Vagina (tissue), 2 donors: Measurements from ENCODE around the gene CCDC134. TPM values are rescaled to one million over a fixed set of nuclear protein-coding genes. Genes with fewer than 3 reads are reported as not detected.
A peak's percentile ranks its signal among the peaks of the same experiment; 100 is the strongest.

Experiments
- DNase-seq, 2 donors: peaks; one replicate each; pipeline ENCODE4 v3.0.0-alpha.2; 2017; ENCODE audit errors: extremely low spot score in 2 of 2
- H3K27ac ChIP-seq: fragments of 200-600 bp; sonication (generic); one replicate; pipeline ENCODE4 v1.5.1; 2019
- H3K27me3 ChIP-seq: fragments of 200-600 bp; sonication (generic); one replicate; pipeline ENCODE4 v1.5.1; 2019
- H3K36me3 ChIP-seq, 2 donors: fragments of 200-600 bp; sonication (generic); one replicate each; pipeline ENCODE4 v1.5.1; 2017 to 2019
- H3K4me1 ChIP-seq: fragments of 200-600 bp; sonication (generic); one replicate; pipeline ENCODE4 v1.5.1; 2019
- H3K4me3 ChIP-seq, 2 donors: fragments of 200-600 bp; sonication (generic); 1 replicate in 1 of 2; 2 replicates in 1 of 2; pipeline ENCODE4 v1.5.1; 2016 to 2019
- H3K9me3 ChIP-seq: fragments of 200-600 bp; sonication (generic); one replicate; pipeline ENCODE4 v1.5.1; 2019
- CTCF ChIP-seq, 3 experiments: fragments of 450-650 bp in 2 of 3; fragments of 200-600 bp in 1 of 3; sonication (generic) in 1 of 3; IDR thresholded peaks; one replicate each; pipeline ENCODE4 v1.5.1; 2017 to 2019; ENCODE audit warnings: antibody characterized with exemption in 3 of 3, mild to moderate bottlenecking in 2 of 3, moderate library complexity in 2 of 3
- POLR2A ChIP-seq, 2 donors: fragments of 450-650 bp; IDR thresholded peaks; one replicate each; pipeline ENCODE4 v1.6.1; 2017; ENCODE audit warnings: antibody characterized with exemption in 2 of 2, mild to moderate bottlenecking in 2 of 2, moderate library complexity in 2 of 2
- POLR2AphosphoS5 ChIP-seq, 2 donors: sonication (generic); formaldehyde crosslinking; IDR thresholded peaks; one replicate each; pipeline ENCODE4 v1.9.0; 2017; ENCODE audit warnings: antibody characterized with exemption in 2 of 2, mild to moderate bottlenecking in 2 of 2, low read depth in 1 of 2; ENCODE audit not compliant: insufficient read depth in 1 of 2
- intact Hi-C: fragments of 100-400 bp; cut with DNase I; formaldehyde crosslinking; loops from one replicate; pipeline ENCODE4 v1.15.1; 2023
- total RNA-seq: library from RNA; depleted of rRNA; stranded (reverse); fragments of >200 nt; gene quantifications from one replicate; pipeline ENCODE4 v1.2.3, GENCODE V29; 2016

The CCDC134 gene
- total RNA-seq, 1 donor from 2014 or later, result 8.8 TPM

- TF ChIP-seq POLR2A (IDR thresholded peaks at IDR 0.05), result no peak
- TF ChIP-seq POLR2AphosphoS5 (IDR thresholded peaks at IDR 0.05; ENCODE audit: insufficient read depth in 1 of 2, low read depth in 1 of 2), result no peak
- no peak for TF ChIP-seq CTCF (IDR thresholded peaks at IDR 0.05)
- peak overlapping the region; percentile 43 for H3K27ac ChIP-seq
- H3K27me3 ChIP-seq, result no peaks in the 10 kb centered on the region
- H3K4me1 ChIP-seq, result peaks cover 85% of the 10 kb centered on the region
- no peak for DNase-seq
- no peak overlapping the region for H3K4me3 ChIP-seq
- H3K9me3 ChIP-seq, result no peaks in the 10 kb centered on the region
- no peaks in the 10 kb centered on the region for H3K36me3 ChIP-seq
- intact Hi-C loops, result no loop called here
These were observed 40.7 kb downstream of the CCDC134 start for GRCh38 chr22:41841085-41841712.

GRCh38 chr22:41842996-41843970 lies 42.8 kb downstream of the CCDC134 start:
- H3K27ac ChIP-seq, result no peak overlapping the region
- no peak for DNase-seq
- intact Hi-C loops, result no loop called here

GRCh38 chr22:41844036-41844435 lies 43.6 kb downstream of the CCDC134 start:
- H3K27me3 ChIP-seq, result no peaks in the 10 kb centered on the region
- DNase-seq, result no peak
- no peaks in the 10 kb centered on the region for H3K9me3 ChIP-seq
- peak overlapping the region; percentile 27 for H3K27ac ChIP-seq
- H3K36me3 ChIP-seq, result no peaks in the 10 kb centered on the region
- TF ChIP-seq POLR2AphosphoS5 (IDR thresholded peaks at IDR 0.05; ENCODE audit: insufficient read depth in 1 of 2, low read depth in 1 of 2) (no peak), POLR2A (IDR thresholded peaks at IDR 0.05) (no peak), CTCF (IDR thresholded peaks at IDR 0.05) (no peak)
- no peak overlapping the region for H3K4me3 ChIP-seq
- intact Hi-C loops, result no loop called here
- H3K4me1 ChIP-seq, result peaks cover 100% of the 10 kb centered on the region

More at GRCh38 chr22:41842996-41843970, 42.8 kb downstream of the CCDC134 start:
- H3K27me3 ChIP-seq, result no peaks in the 10 kb centered on the region
- no peaks in the 10 kb centered on the region for H3K36me3 ChIP-seq
- peaks cover 100% of the 10 kb centered on the region for H3K4me1 ChIP-seq
- H3K9me3 ChIP-seq, result no peaks in the 10 kb centered on the region
- TF ChIP-seq CTCF (IDR thresholded peaks at IDR 0.05) (no peak), POLR2AphosphoS5 (IDR thresholded peaks at IDR 0.05; ENCODE audit: insufficient read depth in 1 of 2, low read depth in 1 of 2) (peak in 1 of 2 donors; percentile 51), POLR2A (IDR thresholded peaks at IDR 0.05) (no peak)
- H3K4me3 ChIP-seq, result no peak overlapping the region

GRCh38 chr22:41844513-41844912 lies 44.0 kb downstream of the CCDC134 start:
- Histone ChIP-seq H3K36me3 (no peaks in the 10 kb centered on the region), H3K27ac (peak overlapping the region; percentile 27), H3K9me3 (no peaks in the 10 kb centered on the region), H3K4me1 (peaks cover 98% of the 10 kb centered on the region), H3K27me3 (no peaks in the 10 kb centered on the region), H3K4me3 (no peak overlapping the region)
- no peak for DNase-seq
- TF ChIP-seq POLR2A (IDR thresholded peaks at IDR 0.05) (no peak), POLR2AphosphoS5 (IDR thresholded peaks at IDR 0.05; ENCODE audit: insufficient read depth in 1 of 2, low read depth in 1 of 2) (peak in 1 of 2 donors; percentile 42), CTCF (IDR thresholded peaks at IDR 0.05) (no peak)
- intact Hi-C loops, result no loop called here
